ENCODE data around the gene ME3. TPM values are rescaled to one million over a fixed set of nuclear protein-coding genes. Genes with fewer than 3 reads are reported as not detected.
A peak's percentile ranks its signal among the peaks of the same experiment; 100 is the strongest.

Gene ME3
- total RNA-seq, 3 donors from 2014 or later (not counting 1 experiment from before 2014, with no cell fraction given) = 5.2 to 7.5 (median 6.9) TPM

- no peak overlapping the region for H3K27ac Mint-ChIP-seq
- no peaks in the 10 kb centered on the region for H3K9me3 Mint-ChIP-seq
- no peak for DNase-seq
- H3K27ac ChIP-seq (ENCODE audit: low read length) = no peak overlapping the region
- ATAC-seq = no peak
- no peaks in the 10 kb centered on the region for H3K27me3 Mint-ChIP-seq (ENCODE audit: low read depth in 2 of 2)
- peaks cover 19% of the 10 kb centered on the region for H3K4me1 ChIP-seq (ENCODE audit: control insufficient read depth, insufficient read depth, low read length)
- H3K9me3 ChIP-seq (ENCODE audit: control insufficient read depth, insufficient read depth, low read length) = no peaks in the 10 kb centered on the region
- no peaks in the 10 kb centered on the region for H3K27me3 ChIP-seq (ENCODE audit: control insufficient read depth, insufficient read depth, low read length)
- 92% methylated on average over 5 of the region's 5 CpGs for WGBS (ENCODE audit: insufficient coverage)
- H3K4me3 ChIP-seq (ENCODE audit: low read length) = no peak overlapping the region
- H3K36me3 ChIP-seq (ENCODE audit: control insufficient read depth, insufficient read depth, low read length) = no peaks in the 10 kb centered on the region
- H3K36me3 Mint-ChIP-seq = no peaks in the 10 kb centered on the region
- intact Hi-C loops (cut with micrococcal nuclease) = no loop called here
- H3K4me3 Mint-ChIP-seq = no peak overlapping the region
- peaks cover 6 to 15% of the 10 kb centered on the region in 2 donors for H3K4me1 Mint-ChIP-seq
- no peak for TF ChIP-seq CTCF (IDR thresholded peaks at IDR 0.05)
These were observed 222.3 kb downstream of the ME3 start for GRCh38 chr11:86449993-86450629.

DNA sequence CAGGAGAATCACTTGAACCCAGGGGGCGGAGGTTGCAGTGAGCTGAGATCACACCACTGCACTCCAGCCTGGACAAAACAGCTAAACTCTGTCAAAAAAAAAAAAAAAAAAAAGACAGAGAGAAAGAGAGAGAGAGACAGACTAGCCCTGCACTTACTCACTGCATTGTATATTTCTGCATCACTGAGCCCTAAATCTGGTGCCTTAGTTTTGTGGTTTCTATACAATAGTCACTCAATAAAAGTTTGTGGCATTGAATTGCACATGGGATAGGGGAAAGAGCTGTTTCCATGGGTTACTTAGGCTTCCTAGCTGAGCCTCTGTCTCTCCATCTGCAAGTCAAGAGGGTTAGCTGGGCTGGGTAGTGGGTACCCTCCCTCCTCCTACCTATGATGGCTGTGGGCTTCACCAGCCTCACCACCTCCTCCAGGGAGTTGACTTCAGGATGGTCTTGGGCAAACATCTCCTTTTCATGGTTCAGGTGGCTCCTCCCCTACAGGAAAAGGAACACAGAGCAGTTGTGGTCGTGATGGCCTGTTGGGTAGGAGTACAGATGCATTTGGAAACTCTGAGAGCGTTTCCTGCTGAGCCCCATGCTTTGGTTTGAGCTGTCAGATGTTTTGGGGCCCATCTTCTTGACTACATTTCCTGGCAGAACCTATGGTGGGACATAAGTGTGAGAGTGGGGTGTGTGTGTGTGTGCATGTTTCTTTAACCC lies 224.5 kb downstream of the ME3 start:
- Mint-ChIP-seq H3K9me3 (no peaks in the 10 kb centered on the region), H3K27ac (no peak overlapping the region), H3K36me3 (no peaks in the 10 kb centered on the region), H3K27me3 (ENCODE audit: low read depth in 2 of 2) (no peaks in the 10 kb centered on the region), H3K4me3 (no peak overlapping the region), H3K4me1 (peaks cover 6 to 15% of the 10 kb centered on the region in 2 donors)
- no peak overlapping the region for H3K27ac ChIP-seq (ENCODE audit: low read length)
- no peaks in the 10 kb centered on the region for H3K9me3 ChIP-seq (ENCODE audit: control insufficient read depth, insufficient read depth, low read length)
- TF ChIP-seq CTCF (IDR thresholded peaks at IDR 0.05) = no peak
- no peak overlapping the region for H3K4me3 ChIP-seq (ENCODE audit: low read length)
- no peaks in the 10 kb centered on the region for H3K36me3 ChIP-seq (ENCODE audit: control insufficient read depth, insufficient read depth, low read length)
- WGBS (ENCODE audit: insufficient coverage) = 40% methylated on average over 3 of the region's 3 CpGs
- DNase-seq (no peak), ATAC-seq (no peak)
- peaks cover 19% of the 10 kb centered on the region for H3K4me1 ChIP-seq (ENCODE audit: control insufficient read depth, insufficient read depth, low read length)
- intact Hi-C loops (cut with micrococcal nuclease) = no loop called here
- no peaks in the 10 kb centered on the region for H3K27me3 ChIP-seq (ENCODE audit: control insufficient read depth, insufficient read depth, low read length)

DNA sequence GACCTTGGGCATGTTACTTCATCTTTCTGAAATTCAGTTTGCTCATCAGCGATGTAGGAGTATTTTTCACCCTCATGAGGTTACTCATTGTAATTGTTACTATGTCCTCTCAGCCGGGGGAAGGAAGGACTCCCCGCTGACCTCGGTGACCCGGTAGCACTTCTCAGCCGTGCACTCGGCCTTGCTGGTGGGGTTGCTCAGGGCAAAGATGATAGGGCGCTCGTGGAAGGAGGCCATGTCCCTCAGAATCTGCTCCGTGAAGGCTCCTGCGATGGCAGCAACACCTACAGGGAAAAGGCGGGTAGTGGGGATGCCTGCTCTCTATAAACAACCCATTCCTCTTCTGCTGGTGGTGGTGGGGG lies 225.5 kb downstream of the ME3 start:
- Mint-ChIP-seq H3K9me3 (no peaks in the 10 kb centered on the region), H3K4me3 (no peak overlapping the region), H3K27ac (peak overlapping the region in 1 of 2 donors; percentile 29), H3K27me3 (ENCODE audit: low read depth in 2 of 2) (no peaks in the 10 kb centered on the region), H3K36me3 (no peaks in the 10 kb centered on the region), H3K4me1 (peaks cover 6 to 15% of the 10 kb centered on the region in 2 donors)
- ATAC-seq = peak in 1 of 3 donors; percentile 10
- peaks cover 19% of the 10 kb centered on the region for H3K4me1 ChIP-seq (ENCODE audit: control insufficient read depth, insufficient read depth, low read length)
- H3K9me3 ChIP-seq (ENCODE audit: control insufficient read depth, insufficient read depth, low read length) = no peaks in the 10 kb centered on the region
- 95% methylated on average over 12 of the region's 12 CpGs for WGBS (ENCODE audit: insufficient coverage)
- intact Hi-C loops (cut with micrococcal nuclease) = no loop called here
- no peak overlapping the region for H3K27ac ChIP-seq (ENCODE audit: low read length)
- no peak for DNase-seq
- no peaks in the 10 kb centered on the region for H3K27me3 ChIP-seq (ENCODE audit: control insufficient read depth, insufficient read depth, low read length)
- H3K36me3 ChIP-seq (ENCODE audit: control insufficient read depth, insufficient read depth, low read length) = no peaks in the 10 kb centered on the region
- no peak overlapping the region for H3K4me3 ChIP-seq (ENCODE audit: low read length)
- no peak for TF ChIP-seq CTCF (IDR thresholded peaks at IDR 0.05)
